Measurements from ENCODE around the gene CEP112. TPM values are rescaled to one million over a fixed set of nuclear protein-coding genes. Genes with fewer than 3 reads are reported as not detected.

The CEP112 gene
- total and polyA plus RNA-seq, 2 of the 13 experiments (the other 11 are each of a cell fraction or from before 2014, with no cell fraction given), result 1.2 to 3.4 TPM

GRCh38 chr17:65696739-65697394 lies 495.1 kb downstream of the CEP112 start:
- ATAC-seq, result no peak
- H3K27ac ChIP-seq (ENCODE audit: extremely low read length, insufficient read depth, low read length), result no peak overlapping the region
- H3K4me2 ChIP-seq (ENCODE audit: low read depth, low read length), result no peak overlapping the region
- H3K9ac ChIP-seq (ENCODE audit: insufficient read depth, low read depth, low read length), result no peak overlapping the region
- CTCF ChIA-PET (ENCODE audit: low intra/inter-chr PET ratio, low total read pairs), result no interaction called here
- H3K4me1 ChIP-seq (ENCODE audit: insufficient read depth, low read length), result peaks cover 59% of the 10 kb centered on the region
- intact Hi-C loops (cut with micrococcal nuclease; ENCODE audit: unreplicated experiment), result loop anchor here (10.0 kb wide), 1 partner anchor 58 kb away; no protein-coding TSS in a partner anchor
- no peak for DNase-seq (ENCODE audit: low spot score)
- WGBS (ENCODE audit: low lambda C conversion rate), result 95% methylated on average over 6 of the region's 6 CpGs
- no peaks in the 10 kb centered on the region for H3K9me3 ChIP-seq (ENCODE audit: low read length)
- no peaks in the 10 kb centered on the region for H3K27me3 ChIP-seq (ENCODE audit: control insufficient read depth in 1 of 2, insufficient read depth in 2 of 2, low read length in 2 of 2)
- no peaks in the 10 kb centered on the region for H4K20me1 ChIP-seq (ENCODE audit: insufficient read depth, low read length)
- H2AFZ ChIP-seq (ENCODE audit: low read length), result no peak overlapping the region
- POLR2A ChIA-PET, result no interaction called here
- no TSS peak for BruUV-seq (replicated peaks)
- H3K4me3 ChIP-seq (replicated peaks in 1 of 3; ENCODE audit: insufficient read depth in 1 of 3, low read depth in 2 of 3, low read length in 3 of 3), result no peak overlapping the region
- H3K36me3 ChIP-seq (replicated peaks in 1 of 2; ENCODE audit: control insufficient read depth in 1 of 2, insufficient read depth in 2 of 2, low read length in 2 of 2), result no peaks in the 10 kb centered on the region
- peak; percentile 84 for TF ChIP-seq ATF7 (IDR thresholded peaks at IDR 0.05)
- no peak for TF ChIP-seq ATF7 (CRISPR knock-in tag; IDR thresholded peaks at IDR 0.05)
- TF ChIP-seq THAP7 (CRISPR knock-in tag; IDR thresholded peaks at IDR 0.05), result no peak
- H3K79me2 ChIP-seq (ENCODE audit: insufficient read depth, low read length), result no peaks in the 10 kb centered on the region
- FAIRE-seq, result no peak
- in situ Hi-C loops (cut with HindIII; ENCODE audit: extremely low pct_ligation_motif_present, low pct_unique_long_range_greater_than_20kb), result no loop called here

- no peaks in the 10 kb centered on the region for H3K9me3 ChIP-seq (ENCODE audit: low read length)
- WGBS (ENCODE audit: low lambda C conversion rate), result 95% methylated on average over 3 of the region's 3 CpGs
- peaks cover 80% of the 10 kb centered on the region for H3K4me1 ChIP-seq (ENCODE audit: insufficient read depth, low read length)
- intact Hi-C loops (cut with micrococcal nuclease; ENCODE audit: unreplicated experiment), result loop anchor here (10.0 kb wide), 1 partner anchor 60 kb away; no protein-coding TSS in a partner anchor
- in situ Hi-C loops (cut with HindIII; ENCODE audit: extremely low pct_ligation_motif_present, low pct_unique_long_range_greater_than_20kb), result no loop called here
- H3K79me2 ChIP-seq (ENCODE audit: insufficient read depth, low read length), result no peaks in the 10 kb centered on the region
- H3K4me3 ChIP-seq (replicated peaks in 1 of 3; ENCODE audit: insufficient read depth in 1 of 3, low read depth in 2 of 3, low read length in 3 of 3), result no peak overlapping the region
- no peak for DNase-seq (ENCODE audit: low spot score)
- no peaks in the 10 kb centered on the region for H3K36me3 ChIP-seq (replicated peaks in 1 of 2; ENCODE audit: control insufficient read depth in 1 of 2, insufficient read depth in 2 of 2, low read length in 2 of 2)
- no peak for FAIRE-seq
- CTCF ChIA-PET (ENCODE audit: low intra/inter-chr PET ratio, low total read pairs), result no interaction called here
- no peaks in the 10 kb centered on the region for H3K27me3 ChIP-seq (ENCODE audit: control insufficient read depth in 1 of 2, insufficient read depth in 2 of 2, low read length in 2 of 2)
- no peaks in the 10 kb centered on the region for H4K20me1 ChIP-seq (ENCODE audit: insufficient read depth, low read length)
- no TSS peak for BruUV-seq (replicated peaks)
- H3K4me2 ChIP-seq (ENCODE audit: low read depth, low read length), result no peak overlapping the region
- H3K9ac ChIP-seq (ENCODE audit: insufficient read depth, low read depth, low read length), result no peak overlapping the region
- ATAC-seq, result no peak
- no peak overlapping the region for H2AFZ ChIP-seq (ENCODE audit: low read length)
- POLR2A ChIA-PET, result interaction anchor here (0.6 kb wide), 1 partner anchor 155 kb away, joined by 3 read pairs; no protein-coding TSS in a partner anchor
- H3K27ac ChIP-seq (ENCODE audit: extremely low read length, insufficient read depth, low read length), result no peak overlapping the region
- TF ChIP-seq SNRNP70 (IDR thresholded peaks at IDR 0.05; ENCODE audit: low read depth, low read length) (no peak), ZNF784 (CRISPR knock-in tag; IDR thresholded peaks at IDR 0.05; ENCODE audit: borderline replicate concordance) (no peak), ELF4 (CRISPR knock-in tag; IDR thresholded peaks at IDR 0.05; ENCODE audit: borderline replicate concordance) (no peak), ZXDC (CRISPR knock-in tag; IDR thresholded peaks at IDR 0.05) (no peak), GATAD1 (CRISPR knock-in tag; IDR thresholded peaks at IDR 0.05) (no peak), BCL3 (CRISPR knock-in tag; IDR thresholded peaks at IDR 0.05) (no peak), SNAI1 (CRISPR knock-in tag; IDR thresholded peaks at IDR 0.05; ENCODE audit: borderline replicate concordance) (no peak), STAT5B (CRISPR knock-in tag; IDR thresholded peaks at IDR 0.05) (no peak), KLF13 (CRISPR knock-in tag; IDR thresholded peaks at IDR 0.05) (no peak), ZNF546 (CRISPR knock-in tag; conservative IDR thresholded peaks at IDR 0.05) (no peak)
Observed at GRCh38 chr17:65694601-65695000, 497.3 kb downstream of the CEP112 start.

All from HepG2 (cell line).